Adrenal gland (tissue), 12 donors: Measurements from ENCODE around the gene ANO10. TPM values are rescaled to one million over a fixed set of nuclear protein-coding genes. Genes with fewer than 3 reads are reported as not detected.

Experiments
- DNase-seq, 7 donors: peaks; one replicate each; pipeline ENCODE4 v3.0.0-alpha.2; 2019 to 2020
- H3K27ac ChIP-seq, 5 donors: fragments of 200-600 bp; sonication (generic) in 4 of 5; 1 replicate in 3 of 5; 2 replicates in 2 of 5; pipeline versions ENCODE4 v1.5.1 to v1.8.0; 2016 to 2020; ENCODE audit warnings: mild to moderate bottlenecking in 1 of 5
- H3K27me3 ChIP-seq: fragments of 200-600 bp; 2 replicates; pipeline ENCODE4 v1.8.0; 2021
- H3K36me3 ChIP-seq, 2 donors: fragments of 200-600 bp; replicated peaks in 1 of 2; 1 replicate in 1 of 2; 2 replicates in 1 of 2; pipeline versions ENCODE4 v1.5.1 to v1.8.0; 2018 to 2022
- H3K4me1 ChIP-seq, 2 donors: fragments of 200-600 bp; replicated peaks in 1 of 2; 1 replicate in 1 of 2; 2 replicates in 1 of 2; pipeline versions ENCODE4 v1.5.1 to v1.8.0; 2018 to 2021
- H3K4me3 ChIP-seq, 4 donors: fragments of 200-600 bp; sonication (generic) in 3 of 4; one replicate each; pipeline ENCODE4 v1.5.1; 2016 to 2018
- H3K9me3 ChIP-seq, 3 donors: fragments of 200-600 bp; sonication (generic) in 1 of 3; replicated peaks in 1 of 3; 1 replicate in 2 of 3; 2 replicates in 1 of 3; pipeline versions ENCODE4 v1.5.1 to v1.8.0; 2016 to 2021
- CTCF ChIP-seq, 6 experiments: fragments of 450-650 bp in 4 of 6; fragments of 200-600 bp in 2 of 6; sonication (generic) in 1 of 6; IDR thresholded peaks; 1 replicate in 5 of 6; 2 replicates in 1 of 6; pipeline versions ENCODE4 v1.5.1 to v1.8.0; 2016 to 2021; ENCODE audit warnings: antibody characterized with exemption in 6 of 6, mild to moderate bottlenecking in 2 of 6, moderate library complexity in 1 of 6
- POLR2A ChIP-seq, 2 donors: fragments of 450-650 bp; IDR thresholded peaks; one replicate each; pipeline ENCODE4 v1.6.1; 2017; ENCODE audit warnings: antibody characterized with exemption in 2 of 2, mild to moderate bottlenecking in 2 of 2, moderate library complexity in 1 of 2
- WGBS, 4 donors: extraction: QIAGEN DNeasy Blood & Tissue Kit in 2 of 4; methylation state at CpG; one replicate each; pipeline versions ENCODE4 v1.1.5 to v1.1.7; 2013 to 2017; 5-methylcytosine and 5-hydroxymethylcytosine counted together
- intact Hi-C, 2 donors: fragments of 100-400 bp; cut with DNase I; formaldehyde crosslinking; loops; one replicate each; pipeline versions ENCODE4 v1.14.1 to v1.15.0; 2022 to 2023
- polyA plus RNA-seq, 3 donors: library from polyadenylated mRNA; stranded (reverse); fragments of 200-250 nt in 2 of 3; fragments of 350-450 nt in 1 of 3; fragmentation: Illumina TruSeq in 1 of 3; extraction: RNeasy Lipid Tissue Mini Kit (QIAGEN cat#74804) in 1 of 3; gene quantifications; one replicate each; pipeline ENCODE4 v1.2.3, GENCODE V29; 2013 to 2014
- total RNA-seq, 9 donors: library from RNA; depleted of rRNA in 4 of 9; stranded (reverse); fragments of >200 nt in 4 of 9; fragments of 120-200 nt in 1 of 9; fragmentation: NEBNext Ultra II Directional in 1 of 9; extraction: Animal tissue kit (Norgen Biotek cat#: 25700) in 1 of 9; gene quantifications; one replicate each; pipeline versions ENCODE4 v1.1.0 to v1.2.4, GENCODE V29; 2013 to 2023
- donor health status: healthy with polysubstance abuse.
- donor health status: Bipolar disorder and iron deficiency.
- donor health status: DM: yes; HTN: yes; CAD: no.
- donor health status: DM: no; HTN: no; CAD: no.
- donor health status: DM: no; HTN: no; CAD: no.
- donor health status: DM: yes; HTN: yes; CAD: no.

The ANO10 gene
- total and polyA plus RNA-seq, 12 donors: 10.7 to 34.8 (median 22.0) TPM

DNA sequence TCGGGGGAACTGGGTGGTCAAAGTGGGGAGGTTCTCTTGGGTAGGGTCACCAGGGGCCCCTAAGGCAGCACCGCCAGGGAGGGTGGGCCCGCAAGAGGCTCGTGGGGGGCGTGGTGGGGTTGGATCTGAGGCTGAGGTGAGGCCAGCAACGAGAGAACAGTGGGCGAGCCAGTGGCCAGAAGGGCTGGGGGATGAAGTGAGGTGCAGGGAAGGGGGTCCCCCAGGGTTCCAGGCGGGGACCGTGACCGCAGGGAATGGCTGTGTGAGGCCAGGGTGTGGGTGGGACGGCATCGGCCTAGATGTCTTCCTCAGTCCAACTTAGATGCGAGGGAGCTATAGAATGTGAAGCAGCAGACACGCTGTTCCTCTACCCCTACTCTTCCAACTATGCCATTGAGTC is 257.3 kb downstream of the ANO10 start:
- WGBS, 4 donors: 96 to 98% (median 98%) methylated on average over 12 to 14 of the region's 14 CpGs
- Histone ChIP-seq H3K27me3 (no peaks in the 10 kb centered on the region), H3K27ac (no peak overlapping the region), H3K36me3 (no peaks in the 10 kb centered on the region), H3K4me1 (no peaks in the 10 kb centered on the region), H3K4me3 (no peak overlapping the region), H3K9me3 (no peaks in the 10 kb centered on the region)
- intact Hi-C loops: no loop called here
- no peak for TF ChIP-seq CTCF (IDR thresholded peaks at IDR 0.05)
- no peak for TF ChIP-seq POLR2A (IDR thresholded peaks at IDR 0.05)
- DNase-seq: peak in 1 of 7 donors; percentile 25

GRCh38 chr3:43363621-43364266 is 258.1 kb downstream of the ANO10 start:
- Histone ChIP-seq H3K4me1 (no peaks in the 10 kb centered on the region), H3K9me3 (no peaks in the 10 kb centered on the region), H3K4me3 (no peak overlapping the region), H3K36me3 (no peaks in the 10 kb centered on the region), H3K27me3 (no peaks in the 10 kb centered on the region), H3K27ac (no peak overlapping the region)
- TF ChIP-seq POLR2A (IDR thresholded peaks at IDR 0.05): no peak
- no peak for TF ChIP-seq CTCF (IDR thresholded peaks at IDR 0.05)
- DNase-seq: peak in 1 of 7 donors; percentile 56
- 76 to 87% (median 82%) methylated on average over 8 to 26 of the region's 26 CpGs for WGBS, 4 donors
- intact Hi-C loops: no loop called here

GRCh38 chr3:43362961-43363360 is 258.9 kb downstream of the ANO10 start:
- 84 to 94% (median 93%) methylated on average over 5 to 6 of the region's 6 CpGs for WGBS, 4 donors
- Histone ChIP-seq H3K27ac (no peak overlapping the region), H3K4me3 (no peak overlapping the region), H3K4me1 (no peaks in the 10 kb centered on the region), H3K27me3 (no peaks in the 10 kb centered on the region), H3K9me3 (no peaks in the 10 kb centered on the region), H3K36me3 (no peaks in the 10 kb centered on the region)
- TF ChIP-seq POLR2A (IDR thresholded peaks at IDR 0.05): no peak
- no peak for TF ChIP-seq CTCF (IDR thresholded peaks at IDR 0.05)
- peak in 1 of 7 donors; percentile 31 for DNase-seq
- intact Hi-C loops: no loop called here

DNA sequence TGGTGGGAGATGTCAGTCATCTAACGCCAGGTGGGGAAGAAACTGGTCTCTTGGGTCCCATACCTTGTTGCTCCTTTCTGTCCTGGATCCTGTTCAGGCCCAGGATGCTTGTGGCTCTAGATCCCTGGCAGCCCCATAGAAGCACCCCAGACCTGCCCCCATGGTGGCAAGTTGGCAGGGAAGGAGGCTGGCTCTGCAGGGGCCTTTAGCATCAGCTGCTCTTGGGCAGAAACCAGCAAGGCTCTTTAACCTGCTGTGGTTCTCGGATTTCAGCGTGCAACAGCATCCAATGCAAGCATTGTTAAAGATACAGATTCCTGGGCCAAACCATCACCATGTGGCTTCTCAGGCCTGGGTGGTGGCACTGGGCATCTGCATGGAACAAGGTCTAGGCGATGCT is 259.6 kb downstream of the ANO10 start:
- H3K9me3 ChIP-seq: no peaks in the 10 kb centered on the region

More for the DNA sequence above, 259.6 kb downstream of the ANO10 start:
- Histone ChIP-seq H3K27ac (no peak overlapping the region), H3K27me3 (no peaks in the 10 kb centered on the region), H3K4me1 (no peaks in the 10 kb centered on the region), H3K36me3 (no peaks in the 10 kb centered on the region), H3K4me3 (no peak overlapping the region)
- intact Hi-C loops: no loop called here
- WGBS, 4 donors: 92 to 100% (median 96%) methylated on average over 2 to 4 of the region's 4 CpGs
- no peak for DNase-seq
- TF ChIP-seq POLR2A (IDR thresholded peaks at IDR 0.05) (no peak), CTCF (IDR thresholded peaks at IDR 0.05) (no peak)
